Lower lobe of right lung (tissue), 2 donors: ENCODE results near the gene SARS1. TPM values are rescaled to one million over a fixed set of nuclear protein-coding genes. Genes with fewer than 3 reads are reported as not detected.
"Not testable (repeated sequence)": the region's sequence is repeated elsewhere in the genome, so short reads cannot be mapped to it uniquely, and the experiment has no call there.

Experiments used
- ATAC-seq, 2 donors: fragments of 200-7000 bp; cut with Tn5 transposase; one replicate each; pipeline ENCODE4 v1.9.1; 2020 to 2022; ENCODE audit warnings: mild to moderate bottlenecking in 2 of 2, moderate library complexity in 2 of 2
- DNase-seq: peaks from one replicate; pipeline ENCODE4 v3.0.0-alpha.2; 2020
- H3K27ac ChIP-seq: fragments of 200-600 bp; one replicate; pipeline ENCODE4 v1.8.0; 2022
- H3K27me3 ChIP-seq: fragments of 200-600 bp; one replicate; pipeline ENCODE4 v1.8.0; 2022; ENCODE audit warnings: low read depth
- H3K36me3 ChIP-seq: fragments of 200-600 bp; one replicate; pipeline ENCODE4 v1.8.0; 2022; ENCODE audit warnings: mild to moderate bottlenecking
- H3K4me1 ChIP-seq: fragments of 200-600 bp; one replicate; pipeline ENCODE4 v1.8.0; 2022
- H3K4me3 ChIP-seq: fragments of 200-600 bp; one replicate; pipeline ENCODE4 v1.8.0; 2022; ENCODE audit warnings: mild to moderate bottlenecking
- H3K9me3 ChIP-seq: fragments of 200-600 bp; one replicate; pipeline ENCODE4 v1.8.0; 2022
- intact Hi-C: fragments of 100-400 bp; cut with DNase I; formaldehyde crosslinking; loops from one replicate; pipeline ENCODE4 v1.11.0; 2022
- total RNA-seq: library from RNA; stranded (reverse); fragmentation: NEBNext Ultra II Directional; extraction: Animal tissue kit (Norgen Biotek cat#: 25700); gene quantifications from one replicate; pipeline ENCODE4 v1.2.1, GENCODE V29; 2021
- TF ChIP-seq, protein P1 (sequence below): fragments of 200-600 bp; IDR thresholded peaks from one replicate; pipeline ENCODE4 v1.8.0; 2022; ENCODE audit warnings: antibody characterized with exemption, mild to moderate bottlenecking
- donor health status: DM: no; HTN: yes; CAD: no; lungs with severe emphysema.

SARS1 gene
- total RNA-seq, 1 donor from 2014 or later: 188 TPM

DNA sequence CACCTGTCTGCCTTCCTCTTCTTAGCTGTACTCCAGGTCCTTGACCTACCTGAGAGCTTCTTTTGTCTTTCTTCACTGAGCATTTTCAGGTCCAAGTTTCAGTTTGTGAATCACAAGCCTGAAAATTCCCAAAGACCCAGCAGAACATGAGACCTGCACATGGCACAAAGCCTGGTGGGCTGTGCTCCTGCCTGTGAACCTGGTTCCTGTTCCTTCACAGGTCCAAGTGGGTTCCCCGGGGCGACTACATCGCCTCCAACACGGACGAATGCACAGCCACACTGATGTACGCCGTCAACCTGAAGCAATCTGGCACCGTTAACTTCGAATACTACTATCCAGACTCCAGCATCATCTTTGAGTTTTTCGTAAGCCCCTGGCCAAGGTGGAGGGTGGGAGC, 42.1 kb upstream of the SARS1 start:
- Histone ChIP-seq H3K27me3 (no peaks in the 10 kb centered on the region), H3K4me3 (no peak overlapping the region), H3K4me1 (no peaks in the 10 kb centered on the region), H3K27ac (no peak overlapping the region), H3K36me3 (no peaks in the 10 kb centered on the region), H3K9me3 (no peaks in the 10 kb centered on the region)
- intact Hi-C loops: no loop called here
- ATAC-seq (no peak), DNase-seq (no peak)
- TF ChIP-seq, protein P1, sequence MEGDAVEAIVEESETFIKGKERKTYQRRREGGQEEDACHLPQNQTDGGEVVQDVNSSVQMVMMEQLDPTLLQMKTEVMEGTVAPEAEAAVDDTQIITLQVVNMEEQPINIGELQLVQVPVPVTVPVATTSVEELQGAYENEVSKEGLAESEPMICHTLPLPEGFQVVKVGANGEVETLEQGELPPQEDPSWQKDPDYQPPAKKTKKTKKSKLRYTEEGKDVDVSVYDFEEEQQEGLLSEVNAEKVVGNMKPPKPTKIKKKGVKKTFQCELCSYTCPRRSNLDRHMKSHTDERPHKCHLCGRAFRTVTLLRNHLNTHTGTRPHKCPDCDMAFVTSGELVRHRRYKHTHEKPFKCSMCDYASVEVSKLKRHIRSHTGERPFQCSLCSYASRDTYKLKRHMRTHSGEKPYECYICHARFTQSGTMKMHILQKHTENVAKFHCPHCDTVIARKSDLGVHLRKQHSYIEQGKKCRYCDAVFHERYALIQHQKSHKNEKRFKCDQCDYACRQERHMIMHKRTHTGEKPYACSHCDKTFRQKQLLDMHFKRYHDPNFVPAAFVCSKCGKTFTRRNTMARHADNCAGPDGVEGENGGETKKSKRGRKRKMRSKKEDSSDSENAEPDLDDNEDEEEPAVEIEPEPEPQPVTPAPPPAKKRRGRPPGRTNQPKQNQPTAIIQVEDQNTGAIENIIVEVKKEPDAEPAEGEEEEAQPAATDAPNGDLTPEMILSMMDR: no peak

DNA sequence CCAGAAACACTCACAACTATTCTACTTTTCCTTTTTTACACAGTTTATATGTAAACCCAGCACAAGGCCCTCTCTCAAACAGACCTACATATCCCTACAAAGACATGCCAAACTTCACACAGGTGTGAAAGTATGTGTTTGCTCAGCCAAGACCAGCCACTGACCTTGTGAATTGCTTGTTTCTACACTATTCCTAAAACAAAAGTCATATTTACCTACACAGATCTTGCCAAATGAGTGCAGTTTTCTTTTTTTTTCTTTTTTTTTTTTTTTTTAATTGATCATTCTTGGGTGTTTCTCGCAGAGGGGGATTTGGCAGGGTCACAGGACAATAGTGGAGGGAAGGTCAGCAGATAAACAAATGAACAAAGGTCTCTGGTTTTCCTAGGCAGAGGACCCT, 37.4 kb upstream of the SARS1 start:
- ATAC-seq: peak; percentile 50
- H3K27me3 ChIP-seq, H3K4me1 ChIP-seq, H3K9me3 ChIP-seq, H3K36me3 ChIP-seq, DNase-seq, H3K4me3 ChIP-seq, intact Hi-C loops: not testable (repeated sequence)
- H3K27ac ChIP-seq: peak overlapping the region; percentile 26

DNA sequence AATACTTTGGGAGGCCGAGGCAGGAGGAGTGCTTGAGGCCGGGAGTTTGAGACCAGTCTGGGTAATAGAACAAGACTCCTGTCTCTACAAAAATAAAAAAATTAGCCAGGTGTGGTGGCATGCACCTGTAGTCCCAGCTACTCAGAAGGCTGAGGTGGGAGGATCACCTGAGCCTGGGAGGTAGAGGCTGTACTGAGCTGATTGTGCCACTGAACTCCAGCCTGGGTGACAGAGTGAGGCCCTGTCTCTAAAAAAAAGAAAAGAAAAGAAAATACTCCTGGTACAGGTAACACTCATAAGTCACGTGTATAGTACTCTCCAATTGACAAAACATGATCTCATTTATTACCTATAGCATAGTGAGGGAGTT, 33.0 kb upstream of the SARS1 start:
- intact Hi-C loops, H3K4me3 ChIP-seq, DNase-seq, H3K9me3 ChIP-seq, H3K36me3 ChIP-seq, H3K27me3 ChIP-seq: not testable (repeated sequence)
- H3K27ac ChIP-seq: peak overlapping the region; percentile 64
- H3K4me1 ChIP-seq: peaks cover 37% of the 10 kb centered on the region
- peak in 1 of 2 donors; percentile 34 for ATAC-seq

DNA sequence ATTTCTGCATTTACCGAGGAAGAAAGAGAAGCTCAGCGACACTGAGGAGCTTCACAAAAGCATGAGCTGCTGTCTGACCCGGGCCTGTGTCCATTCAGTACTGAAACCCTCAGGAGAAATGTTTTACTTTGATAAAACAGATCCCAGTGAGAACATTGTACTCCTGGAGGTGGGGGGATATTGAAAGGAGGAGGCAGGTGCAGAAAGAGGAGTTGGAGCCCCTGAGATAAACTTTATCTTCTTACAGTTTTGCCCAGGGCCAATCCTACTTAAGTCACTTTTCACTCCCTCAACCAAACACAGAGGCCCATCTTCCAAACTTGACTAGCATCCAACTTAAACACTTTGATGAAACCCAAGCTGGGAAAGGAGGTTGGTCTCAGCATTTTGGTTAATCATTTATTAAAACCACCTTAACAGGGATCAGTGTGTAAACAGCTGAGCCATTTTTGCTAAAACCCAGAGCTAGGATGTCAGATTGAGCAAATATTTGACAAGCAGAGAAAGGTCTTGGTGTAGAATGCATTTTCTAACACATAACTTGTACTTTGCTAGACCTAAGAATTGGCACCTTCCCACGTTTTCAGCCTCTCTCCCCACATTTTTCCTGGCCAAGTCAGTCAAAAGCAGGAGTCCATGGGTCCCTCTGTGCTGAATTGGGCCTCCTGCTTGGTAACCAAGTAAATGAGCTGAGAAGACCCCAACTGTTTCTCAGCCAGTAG, 32.5 kb upstream of the SARS1 start:
- Histone ChIP-seq H3K36me3 (no peaks in the 10 kb centered on the region), H3K4me1 (peaks cover 42% of the 10 kb centered on the region), H3K27ac (peak overlapping the region; percentile 64), H3K27me3 (no peaks in the 10 kb centered on the region), H3K4me3 (no peak overlapping the region), H3K9me3 (no peaks in the 10 kb centered on the region)
- DNase-seq (no peak), ATAC-seq (peak; percentile 60 to 72)
- TF ChIP-seq, protein P1: no peak
- intact Hi-C loops: no loop called here

DNA sequence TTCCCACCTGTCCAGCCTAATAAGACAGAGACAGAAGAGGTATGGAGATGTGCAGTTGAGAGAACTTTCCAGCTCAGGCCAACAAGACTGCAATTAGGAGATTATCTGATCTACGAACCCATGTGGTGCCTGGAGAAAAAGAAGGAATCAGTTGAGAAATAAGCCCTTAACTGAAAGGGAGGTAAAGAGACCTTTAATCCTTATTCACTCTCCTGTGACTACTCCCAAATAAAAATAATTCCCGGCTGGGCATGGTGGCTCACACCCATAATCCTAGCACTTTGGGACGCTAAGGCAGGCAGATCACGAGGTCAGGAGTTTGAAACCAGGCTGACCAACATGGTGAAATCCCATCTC, 31.9 kb upstream of the SARS1 start:
- Histone ChIP-seq H3K4me3 (no peak overlapping the region), H3K4me1 (peaks cover 43% of the 10 kb centered on the region), H3K27me3 (no peaks in the 10 kb centered on the region), H3K27ac (peak overlapping the region; percentile 51), H3K36me3 (no peaks in the 10 kb centered on the region), H3K9me3 (no peaks in the 10 kb centered on the region)
- ATAC-seq (no peak), DNase-seq (no peak)
- intact Hi-C loops: no loop called here
- TF ChIP-seq, protein P1: no peak

DNA sequence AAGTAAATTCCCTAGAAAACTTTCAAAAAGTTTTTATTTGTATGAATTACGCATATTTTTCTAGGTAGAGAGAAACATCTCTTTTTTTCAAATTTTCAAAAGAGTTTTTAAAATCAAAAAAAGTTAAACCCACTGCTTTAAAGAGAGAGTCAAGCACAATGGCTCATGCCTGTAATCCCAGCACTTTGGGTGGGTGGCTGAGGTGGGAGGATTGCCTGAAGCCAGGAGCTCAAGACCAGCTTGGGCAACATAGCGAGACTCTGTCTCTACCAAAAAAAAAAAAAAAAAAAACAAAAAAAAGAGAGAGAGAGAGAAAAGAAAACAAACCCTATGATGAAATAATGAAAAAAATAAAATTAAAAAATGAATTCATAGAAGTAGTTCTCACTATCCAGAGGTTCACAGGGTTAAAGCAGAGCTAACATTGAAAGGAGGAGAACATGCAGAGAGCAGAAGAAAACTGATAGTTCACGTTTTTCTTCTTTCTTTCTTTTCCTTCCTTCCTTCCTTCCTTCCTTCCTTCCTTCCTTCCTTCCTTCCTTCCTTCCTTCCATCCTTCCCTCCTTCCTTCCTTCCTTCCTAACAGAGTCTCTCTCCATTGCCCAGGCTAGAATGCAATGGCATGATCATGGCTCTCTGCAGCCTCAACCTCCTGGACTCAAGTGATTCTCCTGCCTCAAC, 30.5 kb upstream of the SARS1 start:
- peaks cover 55% of the 10 kb centered on the region for H3K4me1 ChIP-seq
- H3K4me3 ChIP-seq: no peak overlapping the region
- H3K9me3 ChIP-seq: no peaks in the 10 kb centered on the region

More for the DNA sequence above, 30.5 kb upstream of the SARS1 start:
- no peak overlapping the region for H3K27ac ChIP-seq
- intact Hi-C loops: no loop called here
- TF ChIP-seq, protein P1: no peak
- no peak for ATAC-seq
- no peak for DNase-seq
- H3K27me3 ChIP-seq: no peaks in the 10 kb centered on the region
- H3K36me3 ChIP-seq: no peaks in the 10 kb centered on the region
